A549 (cell line): ENCODE results near the gene ZNF474.

Experiments used
- CEBPB ChIP-seq, 2 experiments: fragments of >200 bp in 1 of 2; sonication (Bioruptor Twin) in 1 of 2; formaldehyde crosslinking in 1 of 2; IDR thresholded peaks; 2 replicates each; pipeline ENCODE4 v1.6.1; 2012 to 2016
- CHD4 ChIP-seq: fragments of 200-600 bp; sonication (generic); IDR thresholded peaks from 2 replicates; pipeline ENCODE4 v1.6.1; 2016; ENCODE audit warnings: antibody characterized with exemption, mild to moderate bottlenecking, borderline replicate concordance
- CTCF ChIP-seq: fragments of >200 bp; sonication (Bioruptor Twin); formaldehyde crosslinking; IDR thresholded peaks from 3 replicates; pipeline ENCODE4 v1.5.1; 2016
- EP300 ChIP-seq, 2 experiments: fragments of >200 bp; sonication (Bioruptor Twin); formaldehyde crosslinking; IDR thresholded peaks; 2 replicates in 1 of 2; 3 replicates in 1 of 2; pipeline ENCODE4 v1.6.1; 2016 to 2017
- ESRRA ChIP-seq: fragments of 150-350 bp; IDR thresholded peaks from 2 replicates; pipeline ENCODE4 v1.6.1; 2014; ENCODE audit warnings: mild to moderate bottlenecking, low read length, borderline replicate concordance
- FOSL2 ChIP-seq, 2 experiments: fragments of 450-650 bp in 1 of 2; fragments of >200 bp in 1 of 2; sonication (Bioruptor Twin) in 1 of 2; formaldehyde crosslinking; IDR thresholded peaks; 2 replicates each; pipeline versions ENCODE4 v1.5.0 to v1.6.1; 2016 to 2020; ENCODE audit warnings: mild to moderate bottlenecking in 1 of 2, moderate library complexity in 1 of 2
- JUNB ChIP-seq: fragments of >200 bp; sonication (Bioruptor Twin); formaldehyde crosslinking; IDR thresholded peaks from 2 replicates; pipeline ENCODE4 v1.6.1; 2016
- MAX ChIP-seq: IDR thresholded peaks from 2 replicates; pipeline ENCODE4 v1.6.1; 2012
- MYC ChIP-seq: IDR thresholded peaks from 2 replicates; pipeline ENCODE4 v1.6.1; 2012; ENCODE audit warnings: mild to moderate bottlenecking, inconsistent platforms, low read length, improper control_type of control experiment, borderline replicate concordance
- PBX3 ChIP-seq: IDR thresholded peaks from 2 replicates; pipeline ENCODE4 v1.6.1; 2012
- POLR2A ChIP-seq: IDR thresholded peaks from 2 replicates; pipeline ENCODE4 v1.6.1; 2012; ENCODE audit warnings: mild to moderate bottlenecking, low read length
- RARB ChIP-seq: fragments of 250-450 bp; sonication (Bioruptor Pico); IDR thresholded peaks from 2 replicates; pipeline ENCODE4 v1.8.0; 2021; ENCODE audit warnings: mild to moderate bottlenecking, moderate library complexity
- REST ChIP-seq: fragments of 200-600 bp; sonication (generic); IDR thresholded peaks from 2 replicates; pipeline ENCODE4 v1.6.1; 2016; ENCODE audit warnings: antibody characterized with exemption, mild to moderate bottlenecking, moderate library complexity
- USF2 ChIP-seq: fragments of 450-650 bp; IDR thresholded peaks from 2 replicates; pipeline ENCODE4 v1.6.1; 2014; ENCODE audit warnings: antibody characterized with exemption

- TF ChIP-seq EP300 (IDR thresholded peaks at IDR 0.05) (no peak), MAX (no peak), USF2 (no peak), FOSL2 (IDR thresholded peaks at IDR 0.05) (no peak), FOSL2 (CRISPR knock-in tag; IDR thresholded peaks at IDR 0.05) (no peak), CTCF (no peak), POLR2A (no peak), PBX3 (no peak), CHD4 (no peak), JUNB (no peak), CEBPB (IDR thresholded peaks at IDR 0.05) (no peak), MYC (no peak), ESRRA (no peak), REST (no peak), RARB (CRISPR knock-in tag) (no peak)
Measured at GRCh38 chr5:122089096-122090013, 40.0 kb upstream of the ZNF474 start.
